BJ (cell line): Measurements from ENCODE around the gene CEBPE. TPM values are rescaled to one million over a fixed set of nuclear protein-coding genes. Genes with fewer than 3 reads are reported as not detected.

Experiments
- CTCF ChIA-PET: fragments of 350-600 bp; formaldehyde crosslinking; extraction: SDS; loops from one replicate; lab custom pipeline; 2021; ENCODE audit warnings: antibody characterized with exemption, inconsistent platforms; lab: Yijun Ruan, JAX
- POLR2A ChIA-PET: fragments of 300-600 bp; sonication (Branson Sonifier 250); formaldehyde crosslinking; extraction: SDS; loops from one replicate; lab custom pipeline; 2021; ENCODE audit warnings: antibody characterized with exemption; lab: Charles Lee
- DNase-seq: peaks from one replicate; pipeline ENCODE4 v3.0.0-alpha.2; 2011; ENCODE audit warnings: low read depth
- H3K27me3 ChIP-seq: 2 replicates; pipeline ENCODE4 v1.6.0; 2011; ENCODE audit warnings: low read length; ENCODE audit not compliant: control insufficient read depth, insufficient read depth
- H3K36me3 ChIP-seq: 2 replicates; pipeline ENCODE4 v1.5.1; 2011; ENCODE audit warnings: low read length; ENCODE audit not compliant: control insufficient read depth, insufficient read depth
- H3K4me3 ChIP-seq: 2 replicates; pipeline ENCODE4 v1.5.1; 2011; ENCODE audit warnings: low read depth, mild to moderate bottlenecking, control low read depth, low read length
- polyA plus RNA-seq: library from polyadenylated mRNA; depleted of rRNA; stranded (reverse); fragments of >200 nt; gene quantifications from 2 replicates; pipeline ENCODE4 v1.2.3, GENCODE V29; 2011
- TF ChIP-seq, protein P1 (sequence below): IDR thresholded peaks from 2 replicates; pipeline ENCODE4 v1.5.1; 2011; ENCODE audit warnings: low read depth, mild to moderate bottlenecking, control low read depth, inconsistent platforms, low read length, moderate library complexity; ENCODE audit not compliant: insufficient read depth

CEBPE gene
- polyA plus RNA-seq, 1 experiment, result not detected

DNA sequence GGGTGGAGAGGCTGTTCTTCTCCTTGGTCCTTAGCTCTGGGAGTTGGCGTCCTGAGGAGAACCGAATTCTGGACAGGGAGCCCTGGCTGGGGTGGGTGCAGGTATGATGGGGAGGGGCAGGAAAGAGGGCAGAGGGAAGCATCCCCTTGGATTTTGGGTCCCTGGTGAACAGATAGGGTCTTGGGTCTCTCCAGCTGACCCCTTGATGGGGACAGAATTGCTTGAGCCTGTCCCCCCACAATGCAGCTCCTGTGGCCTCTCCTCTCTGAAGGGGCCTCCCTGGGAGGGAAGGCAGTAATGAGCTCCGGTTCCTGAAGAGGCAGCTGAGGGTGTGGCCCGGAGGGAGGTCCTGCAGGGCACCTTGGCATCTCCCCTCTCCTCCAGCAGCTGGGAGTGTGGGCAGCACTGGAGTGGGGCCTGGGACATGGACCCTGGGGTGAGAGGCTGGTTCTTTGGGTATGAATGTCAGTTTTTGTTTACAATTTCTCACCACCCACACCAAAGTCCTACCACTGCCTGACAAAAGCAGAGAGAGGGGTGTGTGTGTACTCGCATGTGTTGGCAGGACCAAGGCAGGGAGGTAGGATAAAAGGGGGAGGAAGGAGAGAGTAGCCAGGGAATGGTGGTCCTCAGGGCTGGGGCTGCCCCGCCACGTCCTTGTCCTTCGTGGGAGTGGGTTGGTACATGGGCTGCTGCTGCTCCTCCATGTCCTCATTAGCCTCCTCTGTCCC lies 7.7 kb upstream of the CEBPE start:
- H3K36me3 ChIP-seq, result no peaks in the 10 kb centered on the region
- TF ChIP-seq, protein P1, sequence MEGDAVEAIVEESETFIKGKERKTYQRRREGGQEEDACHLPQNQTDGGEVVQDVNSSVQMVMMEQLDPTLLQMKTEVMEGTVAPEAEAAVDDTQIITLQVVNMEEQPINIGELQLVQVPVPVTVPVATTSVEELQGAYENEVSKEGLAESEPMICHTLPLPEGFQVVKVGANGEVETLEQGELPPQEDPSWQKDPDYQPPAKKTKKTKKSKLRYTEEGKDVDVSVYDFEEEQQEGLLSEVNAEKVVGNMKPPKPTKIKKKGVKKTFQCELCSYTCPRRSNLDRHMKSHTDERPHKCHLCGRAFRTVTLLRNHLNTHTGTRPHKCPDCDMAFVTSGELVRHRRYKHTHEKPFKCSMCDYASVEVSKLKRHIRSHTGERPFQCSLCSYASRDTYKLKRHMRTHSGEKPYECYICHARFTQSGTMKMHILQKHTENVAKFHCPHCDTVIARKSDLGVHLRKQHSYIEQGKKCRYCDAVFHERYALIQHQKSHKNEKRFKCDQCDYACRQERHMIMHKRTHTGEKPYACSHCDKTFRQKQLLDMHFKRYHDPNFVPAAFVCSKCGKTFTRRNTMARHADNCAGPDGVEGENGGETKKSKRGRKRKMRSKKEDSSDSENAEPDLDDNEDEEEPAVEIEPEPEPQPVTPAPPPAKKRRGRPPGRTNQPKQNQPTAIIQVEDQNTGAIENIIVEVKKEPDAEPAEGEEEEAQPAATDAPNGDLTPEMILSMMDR, result no peak
- DNase-seq, result no peak
- ChIA-PET POLR2A (no interaction called here), CTCF (interaction anchor here (1.3 to 24.8 kb wide), 2 partner anchors 9 to 52 kb away, joined by 3 to 815 read pairs; partner anchors contain the start of gene SLC7A8)
- no peak overlapping the region for H3K4me3 ChIP-seq
- H3K27me3 ChIP-seq, result no peaks in the 10 kb centered on the region

DNA sequence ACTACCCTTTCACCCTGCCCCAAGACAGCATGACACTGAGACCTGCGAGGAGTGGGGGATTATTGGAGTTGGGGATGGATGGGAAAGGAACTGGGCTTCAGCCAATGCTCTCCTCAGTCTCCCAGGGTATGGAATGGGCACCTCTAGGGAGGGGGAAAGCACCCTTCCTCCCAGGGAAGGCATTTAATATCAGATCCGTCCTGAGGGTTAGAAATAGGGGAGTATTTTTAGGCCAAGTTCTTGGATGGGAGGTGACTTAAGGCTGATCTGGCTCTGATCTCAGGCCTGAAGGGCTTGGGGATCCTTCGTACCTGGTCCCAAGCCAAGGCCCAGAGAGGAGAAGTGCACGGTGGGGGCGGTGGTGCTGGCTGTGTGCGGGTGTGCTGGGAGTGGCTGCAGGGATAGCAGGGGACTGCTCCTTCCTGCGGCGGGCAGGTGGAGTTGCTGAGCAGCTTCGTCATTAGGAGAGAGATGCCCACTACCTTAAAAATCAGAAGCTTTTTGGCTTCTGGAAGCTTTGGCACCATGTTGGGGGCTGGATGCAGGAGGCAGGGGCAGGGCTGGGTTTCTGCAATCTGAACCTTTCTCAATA lies 7.0 kb upstream of the CEBPE start:
- DNase-seq, result no peak
- POLR2A ChIA-PET, result no interaction called here
- Histone ChIP-seq H3K27me3 (no peaks in the 10 kb centered on the region), H3K36me3 (no peaks in the 10 kb centered on the region), H3K4me3 (no peak overlapping the region)
- CTCF ChIA-PET, result interaction anchor here (1.3 to 24.8 kb wide), 3 partner anchors 10 to 53 kb away, joined by 3 to 815 read pairs (median 9); partner anchors contain the start of gene SLC7A8
- TF ChIP-seq, protein P1, result no peak

DNA sequence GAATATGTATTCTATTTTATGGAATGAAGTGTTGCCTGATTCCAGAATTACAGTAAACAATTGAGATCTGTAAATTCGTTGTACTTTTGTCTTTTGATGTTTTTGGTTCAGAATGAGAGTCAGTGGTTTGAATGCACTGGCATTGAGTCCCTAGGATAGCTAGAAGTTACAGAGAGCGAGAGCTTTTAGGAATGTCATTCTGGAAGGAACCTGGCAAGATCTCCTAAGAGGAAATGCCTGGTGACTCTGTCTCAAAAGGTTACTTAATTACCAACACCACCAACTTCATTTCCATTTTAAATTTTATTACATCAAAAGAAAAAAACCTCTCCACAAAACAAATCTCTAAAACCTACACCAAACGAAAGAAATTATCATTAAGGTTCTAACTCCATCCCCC lies 6.0 kb upstream of the CEBPE start:
- TF ChIP-seq, protein P1, result no peak
- CTCF ChIA-PET, result interaction anchor here (0.7 to 24.8 kb wide), 5 partner anchors 11 to 56 kb away, joined by 3 to 815 read pairs (median 5); partner anchors contain the start of gene SLC7A8
- H3K36me3 ChIP-seq, result no peaks in the 10 kb centered on the region
- no peak overlapping the region for H3K4me3 ChIP-seq
- no peak for DNase-seq
- no peaks in the 10 kb centered on the region for H3K27me3 ChIP-seq
- POLR2A ChIA-PET, result no interaction called here

DNA sequence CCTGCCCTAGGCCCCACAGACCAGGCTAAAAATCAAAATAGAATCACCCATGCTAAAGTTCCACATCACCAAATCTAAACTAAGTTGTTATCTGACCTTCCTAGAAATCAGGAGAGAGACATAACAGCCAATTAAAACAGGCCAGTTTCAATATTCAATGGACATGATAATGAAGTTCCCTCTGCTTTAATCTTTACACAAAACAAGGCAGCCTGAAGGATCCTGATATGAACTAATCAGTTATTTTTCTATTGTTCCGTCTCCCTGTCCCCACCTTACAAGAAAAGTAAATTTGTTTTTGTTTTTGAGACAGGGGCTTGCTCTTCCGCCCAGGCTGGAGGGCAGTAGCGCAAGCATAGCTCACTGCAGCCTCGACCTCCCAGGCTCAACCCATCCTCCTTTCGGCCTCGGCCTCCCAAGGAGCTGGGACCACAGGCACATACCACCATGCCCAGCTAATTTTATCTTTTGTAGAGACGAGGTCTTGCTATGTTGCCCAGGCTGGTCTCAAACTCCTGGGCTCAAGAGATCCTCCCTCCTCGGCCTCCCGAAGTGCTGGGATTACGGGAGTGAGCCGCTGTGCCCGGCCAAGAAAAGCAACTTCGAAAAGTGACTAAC lies 5.4 kb upstream of the CEBPE start:
- no peaks in the 10 kb centered on the region for H3K27me3 ChIP-seq
- no peak for DNase-seq
- TF ChIP-seq, protein P1, result no peak
- ChIA-PET CTCF (interaction anchor here (1.0 to 24.8 kb wide), 4 partner anchors 10 to 56 kb away, joined by 3 to 815 read pairs (median 7); partner anchors contain the start of gene SLC7A8), POLR2A (no interaction called here)
- no peak overlapping the region for H3K4me3 ChIP-seq
- H3K36me3 ChIP-seq, result no peaks in the 10 kb centered on the region

DNA sequence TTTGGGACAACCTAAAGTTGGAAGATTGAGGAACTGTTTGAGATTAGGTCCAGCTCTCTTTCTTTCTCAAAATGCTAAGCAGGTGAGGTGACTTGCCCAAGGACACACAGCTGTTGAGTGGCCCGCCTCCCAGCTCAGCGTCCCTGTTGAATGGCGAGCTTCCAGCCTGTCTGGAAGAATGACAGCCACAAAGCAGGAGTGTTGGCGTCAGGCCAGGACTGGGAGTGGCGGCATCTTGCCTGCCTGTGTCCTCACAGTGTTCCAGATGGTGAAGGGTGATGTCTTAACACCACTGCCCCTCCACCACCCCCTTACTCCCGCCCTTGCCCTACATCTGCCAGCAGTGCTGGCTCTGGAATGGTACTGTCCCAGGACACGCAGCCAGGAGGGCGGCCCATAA lies 4.4 kb upstream of the CEBPE start:
- TF ChIP-seq, protein P1, result no peak
- no peak for DNase-seq
- Histone ChIP-seq H3K36me3 (no peaks in the 10 kb centered on the region), H3K27me3 (no peaks in the 10 kb centered on the region), H3K4me3 (no peak overlapping the region)
- ChIA-PET POLR2A (no interaction called here), CTCF (interaction anchor here (1.2 to 24.8 kb wide), 3 partner anchors 9 to 66 kb away, joined by 4 to 815 read pairs (median 9); partner anchors contain the start of genes CDH24 and SLC7A8)
